Measurements from ENCODE around the gene SCOC. TPM values are rescaled to one million over a fixed set of nuclear protein-coding genes. Genes with fewer than 3 reads are reported as not detected.
A peak's percentile ranks its signal among the peaks of the same experiment; 100 is the strongest.

SCOC gene
- total RNA-seq, 2 experiments from 2014 or later: 5.9 to 6.8 TPM

GRCh38 chr4:140426610-140427105 is 53.2 kb downstream of the SCOC start:
- Histone ChIP-seq H3K27ac (ENCODE audit: low read depth in 1 of 2, low read length in 2 of 2) (no peak overlapping the region), H3K9me3 (ENCODE audit: control insufficient read depth in 1 of 2, insufficient read depth in 1 of 2, low read length in 2 of 2) (peaks cover 0 to 9% of the 10 kb centered on the region in 2 experiments), H3K4me3 (ENCODE audit: low read length) (peak overlapping the region; percentile 56), H3K27me3 (ENCODE audit: control insufficient read depth in 1 of 2, insufficient read depth in 2 of 2, low read length in 2 of 2) (peaks cover 13 to 41% of the 10 kb centered on the region in 2 experiments), H3K4me1 (ENCODE audit: insufficient read depth, low read length) (peaks cover 11% of the 10 kb centered on the region), H3K36me3 (ENCODE audit: insufficient read depth, low read length) (no peaks in the 10 kb centered on the region)
- Mint-ChIP-seq H3K27ac (no peak overlapping the region), H3K27me3 (peaks cover 68% of the 10 kb centered on the region), H3K4me3 (peak overlapping the region; percentile 47), H3K36me3 (ENCODE audit: low read depth) (no peaks in the 10 kb centered on the region), H3K4me1 (ENCODE audit: low read depth) (no peaks in the 10 kb centered on the region), H3K9me3 (no peaks in the 10 kb centered on the region)
- intact Hi-C loops (cut with DNase I, micrococcal nuclease): no loop called here
- peak in 2 of 14 experiments; percentile 1 to 11 for DNase-seq
- TF ChIP-seq CTCF (IDR thresholded peaks at IDR 0.05): no peak
- ChIA-PET CTCF (interaction anchor here (0.6 kb wide), 1 partner anchor 1231 kb away, joined by 3 read pairs; no protein-coding TSS in a partner anchor), POLR2A (interaction anchor here (0.7 kb wide), 1 partner anchor 54 kb away, joined by 3 read pairs; no protein-coding TSS in a partner anchor)
- ATAC-seq (ENCODE audit: poor library complexity): no peak

GRCh38 chr4:140427106-140427918 is 53.9 kb downstream of the SCOC start, which contains the start of gene CLGN:
Gene CLGN (minus strand): TSS chr4:140427648. CDS start chr4:140413078, 14,570 bp downstream.
- peak; percentile 23 for TF ChIP-seq CTCF (IDR thresholded peaks at IDR 0.05)
- peak within 1 kb of the TSS; percentile 56 for H3K4me3 ChIP-seq (ENCODE audit: low read length)
- H3K27me3 ChIP-seq (ENCODE audit: control insufficient read depth in 1 of 2, insufficient read depth in 2 of 2, low read length in 2 of 2): peaks cover 13 to 41% of the 10 kb centered on the region in 2 experiments
- Mint-ChIP-seq H3K36me3 (ENCODE audit: low read depth) (no peaks in the 10 kb centered on the region), H3K27me3 (peaks cover 70% of the 10 kb centered on the region), H3K27ac (no peak within 1 kb of the TSS), H3K4me3 (peak within 1 kb of the TSS; percentile 73), H3K4me1 (ENCODE audit: low read depth) (no peaks in the 10 kb centered on the region), H3K9me3 (no peaks in the 10 kb centered on the region)
- H3K4me1 ChIP-seq (ENCODE audit: insufficient read depth, low read length): peaks cover 11% of the 10 kb centered on the region
- ChIA-PET POLR2A (interaction anchor here (0.7 kb wide), 1 partner anchor 55 kb away, joined by 3 read pairs; no protein-coding TSS in a partner anchor), CTCF (no interaction called here)
- H3K27ac ChIP-seq (ENCODE audit: low read depth in 1 of 2, low read length in 2 of 2): no peak within 1 kb of the TSS
- no peaks in the 10 kb centered on the region for H3K36me3 ChIP-seq (ENCODE audit: insufficient read depth, low read length)
- DNase-seq (peak in 13 of 14 experiments; percentile 1 to 55 (median 13)), ATAC-seq (ENCODE audit: poor library complexity) (peak; percentile 60)
- peaks cover 0 to 9% of the 10 kb centered on the region in 2 experiments for H3K9me3 ChIP-seq (ENCODE audit: control insufficient read depth in 1 of 2, insufficient read depth in 1 of 2, low read length in 2 of 2)
- intact Hi-C loops (cut with DNase I, micrococcal nuclease): no loop called here

DNA sequence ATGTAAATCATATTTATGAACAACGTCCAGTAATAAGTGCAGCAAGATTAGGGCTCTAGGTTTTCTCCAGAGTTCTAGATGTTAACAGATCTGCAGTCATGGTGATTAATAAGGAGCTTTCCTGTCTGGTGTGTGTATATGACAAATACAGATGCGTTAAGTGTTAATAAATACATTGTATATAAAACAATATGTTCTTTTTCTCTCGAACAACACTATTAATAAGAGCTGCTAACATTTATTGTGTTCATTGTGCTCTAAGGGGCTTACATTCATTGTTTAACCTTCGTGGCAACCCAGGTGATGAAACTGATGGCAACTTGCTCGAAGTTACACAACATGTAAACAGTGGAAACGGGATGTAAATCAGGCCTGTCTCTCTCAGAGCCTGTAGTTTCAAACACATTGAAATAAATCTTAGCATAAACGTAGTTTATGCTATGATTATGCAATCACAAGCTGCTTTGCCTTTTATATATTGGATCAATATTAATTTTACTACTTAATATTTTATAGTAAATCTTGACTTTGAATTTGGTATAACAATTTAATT is 54.5 kb downstream of the SCOC start:
- H3K27ac ChIP-seq (ENCODE audit: low read depth in 1 of 2, low read length in 2 of 2): no peak overlapping the region
- H3K4me3 ChIP-seq (ENCODE audit: low read length): peak overlapping the region; percentile 56
- H3K36me3 ChIP-seq (ENCODE audit: insufficient read depth, low read length): no peaks in the 10 kb centered on the region
- Mint-ChIP-seq H3K4me3 (peak overlapping the region; percentile 73), H3K4me1 (ENCODE audit: low read depth) (no peaks in the 10 kb centered on the region), H3K27ac (no peak overlapping the region), H3K36me3 (ENCODE audit: low read depth) (no peaks in the 10 kb centered on the region), H3K27me3 (peaks cover 69% of the 10 kb centered on the region), H3K9me3 (no peaks in the 10 kb centered on the region)
- TF ChIP-seq CTCF (IDR thresholded peaks at IDR 0.05): no peak
- ChIA-PET POLR2A (no interaction called here), CTCF (no interaction called here)
- H3K4me1 ChIP-seq (ENCODE audit: insufficient read depth, low read length): peaks cover 11% of the 10 kb centered on the region
- peaks cover 13 to 41% of the 10 kb centered on the region in 2 experiments for H3K27me3 ChIP-seq (ENCODE audit: control insufficient read depth in 1 of 2, insufficient read depth in 2 of 2, low read length in 2 of 2)
- DNase-seq (no peak), ATAC-seq (ENCODE audit: poor library complexity) (no peak)
- peaks cover 0 to 9% of the 10 kb centered on the region in 2 experiments for H3K9me3 ChIP-seq (ENCODE audit: control insufficient read depth in 1 of 2, insufficient read depth in 1 of 2, low read length in 2 of 2)
- intact Hi-C loops (cut with DNase I, micrococcal nuclease): no loop called here

Other genes with a start within 250 kb of the SCOC start
- 1 to 10 TPM; 2.5 to 2.9 TPM for gene MAML3, start 219.5 kb upstream of the SCOC start, total RNA-seq
- gene CLGN, start 54.0 kb downstream of the SCOC start, total RNA-seq: not detected
- not detected for gene MGAT4D, start 124.6 kb downstream of the SCOC start, total RNA-seq
- gene ELMOD2, start 150.5 kb downstream of the SCOC start, total RNA-seq: 10 to 100 TPM; 12.3 to 14.9 TPM
- not detected for gene UCP1, start 195.3 kb downstream of the SCOC start, total RNA-seq

Measured in CD4-positive, alpha-beta T cell (primary cell).